GM19193 (cell line): ENCODE results near the gene ERP44.

Source experiments
- POLR2A ChIP-seq: IDR thresholded peaks from 4 replicates; pipeline ENCODE4 v1.6.1; 2011; ENCODE audit not compliant: insufficient read depth, insufficient read length; ENCODE audit errors: extremely low read depth

Gene ERP44

GRCh38 chr9:99977033-99977792 lies 121.6 kb downstream of the ERP44 start:
- no peak for TF ChIP-seq POLR2A

- TF ChIP-seq POLR2A = no peak
Measured at GRCh38 chr9:99973455-99973854, 125.3 kb downstream of the ERP44 start.

GRCh38 chr9:99971410-99971809 lies 127.4 kb downstream of the ERP44 start:
- no peak for TF ChIP-seq POLR2A

- no peak for TF ChIP-seq POLR2A
Measured at GRCh38 chr9:99970481-99970880, 128.3 kb downstream of the ERP44 start.

GRCh38 chr9:99967457-99967856 lies 131.3 kb downstream of the ERP44 start:
- no peak for TF ChIP-seq POLR2A

- TF ChIP-seq POLR2A = no peak
Measured at GRCh38 chr9:99966716-99967115, 132.1 kb downstream of the ERP44 start.

GRCh38 chr9:99966001-99966400 lies 132.8 kb downstream of the ERP44 start:
- no peak for TF ChIP-seq POLR2A

- TF ChIP-seq POLR2A = no peak
Measured at GRCh38 chr9:99964336-99964735, 134.5 kb downstream of the ERP44 start.

- TF ChIP-seq POLR2A = no peak
Measured at GRCh38 chr9:99962680-99963261, 136.0 kb downstream of the ERP44 start.

- no peak for TF ChIP-seq POLR2A
Measured at GRCh38 chr9:99955606-99956005, 143.2 kb downstream of the ERP44 start.

- no peak for TF ChIP-seq POLR2A
Measured at GRCh38 chr9:99954819-99955218, 144.0 kb downstream of the ERP44 start.

- no peak for TF ChIP-seq POLR2A
Measured at GRCh38 chr9:99953861-99954507, 144.8 kb downstream of the ERP44 start.

GRCh38 chr9:99948896-99949295 lies 149.9 kb downstream of the ERP44 start:
- no peak for TF ChIP-seq POLR2A

- no peak for TF ChIP-seq POLR2A
Measured at GRCh38 chr9:99948482-99948881, 150.3 kb downstream of the ERP44 start.

- no peak for TF ChIP-seq POLR2A
Measured at GRCh38 chr9:99947395-99947794, 151.4 kb downstream of the ERP44 start.
